Stimulated activated CD4-positive, alpha-beta T cell treated with anti-CD3 and anti-CD28 coated beads, Interleukin-2, amount 100 ng/mL, for 24 hours (primary cell): ENCODE results near the gene NFAT5.
"Not testable (repeated sequence)": the region's sequence is repeated elsewhere in the genome, so short reads cannot be mapped to it uniquely, and the experiment has no call there.

Source experiments
- DNase-seq, 2 donors: peaks; one replicate each; pipeline ENCODE4 v3.0.0-alpha.2; 2020

The NFAT5 gene

DNA sequence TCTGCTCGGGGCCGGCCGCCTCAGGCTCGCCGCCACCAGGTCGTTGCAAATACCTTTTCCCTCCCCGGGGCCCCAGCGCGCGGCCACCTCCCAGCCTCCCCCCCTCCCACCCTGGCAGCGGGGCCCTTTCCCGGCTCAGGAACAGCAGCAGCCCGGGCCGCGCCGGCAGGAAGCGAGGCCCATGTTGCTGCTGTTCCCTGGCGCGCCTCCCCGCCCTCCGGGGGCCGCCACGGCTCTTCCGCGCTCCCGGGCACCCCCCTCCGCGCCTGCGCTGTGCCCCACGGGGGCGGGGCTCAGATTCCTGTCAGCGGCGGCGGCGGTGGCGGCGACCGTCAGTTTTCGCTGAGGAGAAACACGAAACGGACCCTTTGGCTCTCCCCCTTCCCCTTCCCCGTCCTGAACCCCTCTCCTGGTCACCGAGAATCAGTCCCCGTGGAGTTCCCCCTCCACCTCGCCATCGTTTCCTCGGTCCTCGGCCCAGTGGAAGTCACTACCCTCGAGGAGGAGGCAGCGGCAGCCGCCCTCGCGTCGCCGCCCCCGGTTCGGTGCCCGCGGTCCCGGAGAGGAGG is at the start of gene NFAT5:
NFAT5 (plus strand) TSS at position 296 of the 569 bp plus-strand sequence. CDS start 336 bp downstream, outside the sequence.
- peak; percentile 87 to 92 for DNase-seq

DNA sequence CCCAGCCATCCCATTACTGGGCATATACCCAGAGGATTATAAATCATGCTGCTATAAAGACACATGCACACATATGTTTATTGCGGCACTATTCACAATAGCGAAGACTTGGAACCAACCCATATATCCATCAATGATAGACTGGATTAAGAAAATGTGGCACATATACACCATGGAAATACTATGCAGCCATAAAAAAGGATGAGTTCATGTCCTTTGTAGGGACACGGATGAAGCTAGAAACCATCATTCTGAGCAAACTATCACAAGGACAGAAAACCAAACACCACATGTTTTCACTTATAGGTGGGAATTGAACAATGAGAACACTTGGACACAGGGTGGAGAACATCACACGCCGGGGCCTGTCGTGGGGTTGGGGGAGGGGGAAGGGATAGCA is 47.9 kb upstream of the NFAT5 start:
- not testable (repeated sequence) for DNase-seq

- DNase-seq: no peak
These were observed 45.4 kb upstream of the NFAT5 start for GRCh38 chr16:69520413-69520799.

GRCh38 chr16:69520800-69521602 is 44.8 kb upstream of the NFAT5 start:
- DNase-seq: peak in 1 of 2 donors; percentile 32

DNA sequence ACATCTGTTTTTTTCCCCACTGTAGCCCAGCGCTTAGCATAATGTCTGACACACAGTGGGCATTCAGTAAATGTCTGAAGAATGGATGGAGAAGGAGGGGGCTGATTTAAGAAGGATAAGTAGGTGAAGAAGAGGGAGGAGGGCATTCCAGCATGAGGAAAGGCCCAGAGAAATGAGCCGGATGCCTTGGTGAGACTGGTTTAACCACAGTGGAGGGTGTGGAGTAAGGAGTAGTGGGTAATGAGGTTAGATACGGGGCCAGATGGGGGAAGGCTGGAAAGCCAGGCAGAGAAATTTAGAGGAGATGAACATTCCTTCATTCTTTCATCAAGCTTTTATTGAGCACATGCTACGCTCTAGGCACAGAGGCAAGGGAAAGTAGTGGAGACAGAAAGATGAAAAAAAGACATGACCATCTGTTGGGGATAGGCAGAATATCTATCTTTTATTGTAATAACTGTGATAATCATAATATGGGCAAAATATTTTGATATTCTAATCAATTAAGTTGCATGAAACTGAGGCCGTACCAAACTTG is 43.7 kb upstream of the NFAT5 start:
- DNase-seq: no peak

GRCh38 chr16:69522732-69523404 is 42.9 kb upstream of the NFAT5 start:
- peak in 1 of 2 donors; percentile 10 for DNase-seq

- DNase-seq: no peak
These were observed 42.0 kb upstream of the NFAT5 start for GRCh38 chr16:69523566-69524305.

- no peak for DNase-seq
These were observed 38.7 kb upstream of the NFAT5 start for GRCh38 chr16:69526831-69527655.

DNA sequence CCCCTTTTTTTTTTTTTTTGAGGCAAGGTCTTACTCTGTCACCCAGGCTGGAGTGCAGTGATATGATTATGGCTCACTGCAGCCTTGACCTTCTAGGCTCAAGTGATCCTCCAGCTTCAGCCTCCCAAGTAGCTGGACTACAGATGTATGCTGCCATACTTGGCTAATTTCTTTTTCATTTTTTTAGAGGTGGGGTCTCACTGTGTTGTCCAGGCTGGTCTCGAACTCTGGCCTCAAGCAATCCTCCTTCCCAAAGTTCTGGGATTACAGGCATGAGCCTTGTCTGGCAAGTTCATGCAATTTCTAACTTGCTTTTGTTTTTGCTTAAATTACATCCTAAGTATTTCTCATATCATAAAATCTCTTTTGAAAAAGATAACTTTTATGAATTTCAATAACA is 33.8 kb upstream of the NFAT5 start:
- DNase-seq: no peak

DNA sequence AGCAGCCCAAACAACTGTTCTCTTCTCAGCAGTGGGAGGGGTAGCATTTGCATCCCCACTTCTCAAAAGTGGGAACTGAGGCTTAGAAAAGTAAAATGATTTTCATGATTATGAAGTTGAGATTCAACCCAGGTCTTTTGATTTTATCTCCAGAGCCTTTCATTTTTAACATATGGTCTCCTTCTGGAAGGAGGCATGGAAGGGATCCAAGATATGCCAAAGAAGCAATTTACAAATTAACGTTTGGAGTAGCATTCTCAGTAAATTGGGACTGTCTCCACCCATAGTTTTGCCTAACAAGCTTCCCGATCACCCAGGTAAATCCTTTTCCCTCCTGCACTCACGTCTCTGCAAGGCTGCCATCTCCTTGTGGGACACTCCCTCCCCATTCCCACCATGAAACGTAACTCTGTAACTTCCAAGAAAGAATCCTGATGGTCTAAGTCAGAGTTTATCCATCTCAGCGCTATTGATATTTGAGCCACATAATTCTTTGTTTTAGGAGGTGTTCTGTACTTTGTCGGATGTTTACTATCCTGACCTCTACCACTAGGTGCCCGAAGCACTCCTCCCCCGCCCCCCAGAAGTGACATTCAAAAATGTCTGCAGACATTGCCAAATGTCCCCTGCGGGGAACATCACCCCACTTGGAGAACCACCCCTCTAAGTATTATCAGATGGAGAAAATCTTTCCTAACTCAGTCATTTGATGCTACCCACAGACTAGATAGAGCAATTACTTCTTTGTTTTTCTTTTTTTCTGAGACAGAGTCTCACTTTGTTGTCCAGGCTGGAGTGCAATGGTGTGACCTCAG is 32.9 kb upstream of the NFAT5 start:
- DNase-seq: no peak

DNA sequence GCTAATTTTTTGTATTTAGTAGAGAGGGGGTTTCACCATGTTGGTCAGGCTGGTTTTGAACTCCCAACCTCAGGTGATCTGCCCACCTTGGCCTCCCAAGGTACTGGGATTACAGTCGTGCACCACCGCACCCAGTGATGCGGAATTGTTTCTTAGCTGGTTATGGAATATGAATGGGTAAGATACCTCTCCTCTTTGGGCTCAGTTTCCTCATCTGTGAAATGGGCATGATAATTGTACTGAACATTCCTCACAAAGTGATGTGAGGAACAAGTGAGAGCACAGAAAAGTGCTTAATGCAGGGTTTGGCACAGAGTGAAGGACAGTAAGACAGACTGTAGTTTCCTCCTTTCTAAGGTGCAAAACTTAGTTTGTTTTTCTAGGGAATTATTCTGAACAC is 31.0 kb upstream of the NFAT5 start:
- DNase-seq: no peak

DNA sequence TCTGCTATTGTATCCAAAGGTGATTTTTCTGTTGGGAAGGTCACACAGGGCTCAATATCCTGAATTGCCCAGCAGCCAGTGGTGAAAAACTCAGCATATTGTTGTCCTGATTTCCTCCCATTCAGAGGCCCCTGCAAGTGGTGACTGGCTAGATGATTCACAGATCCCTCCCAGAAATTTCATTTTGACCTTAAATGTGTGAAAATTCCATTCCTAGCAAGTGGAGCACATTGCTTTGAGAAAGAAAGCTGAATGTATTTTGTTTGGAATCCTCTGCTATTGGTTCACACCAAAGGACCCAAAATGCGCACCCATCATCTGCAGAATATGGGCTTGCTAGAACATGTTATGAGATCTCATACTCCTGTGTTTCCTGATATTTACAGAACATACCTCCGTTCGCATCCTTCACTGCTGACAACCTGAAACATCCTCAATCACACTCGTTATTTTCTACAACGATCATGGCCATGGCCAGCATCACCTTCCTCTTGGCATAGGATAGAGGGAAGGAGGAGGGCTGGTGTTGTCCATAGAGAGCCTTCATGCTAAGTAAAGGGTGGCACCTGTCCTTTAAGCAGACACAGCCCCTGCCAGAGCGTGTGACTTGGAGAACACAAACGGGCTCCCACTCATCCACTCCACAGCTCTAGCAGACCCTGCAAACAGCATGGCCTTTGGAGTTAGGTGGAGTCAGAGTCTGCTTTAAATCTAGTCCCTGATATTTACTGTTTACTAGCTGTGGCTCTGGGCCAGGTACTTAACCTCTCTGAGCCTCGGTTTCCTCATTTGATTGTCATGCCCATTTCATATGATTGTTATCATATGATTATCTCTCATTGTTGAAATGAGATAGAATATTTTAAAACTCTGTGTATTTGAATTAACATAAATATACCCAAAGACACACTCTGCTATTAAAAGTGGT is 30.4 kb upstream of the NFAT5 start:
- no peak for DNase-seq

DNA sequence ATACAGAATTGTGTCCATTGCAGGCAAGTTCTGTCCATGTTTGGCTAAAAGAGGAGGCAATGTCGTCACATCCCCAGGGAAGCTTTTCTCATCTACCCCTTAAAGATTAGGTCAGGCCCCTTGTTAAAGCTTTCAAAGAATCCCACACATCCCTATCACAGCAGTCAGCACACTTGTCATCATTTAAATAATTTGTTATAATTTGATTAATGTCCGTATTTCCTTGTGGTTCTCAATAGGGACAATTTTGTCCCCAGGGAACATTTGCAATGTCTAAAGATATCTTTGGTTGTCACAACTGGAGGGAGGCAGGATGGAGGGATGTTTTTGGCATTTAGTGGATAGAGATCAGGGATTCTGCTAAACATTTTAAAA is 28.1 kb upstream of the NFAT5 start:
- DNase-seq: no peak

DNA sequence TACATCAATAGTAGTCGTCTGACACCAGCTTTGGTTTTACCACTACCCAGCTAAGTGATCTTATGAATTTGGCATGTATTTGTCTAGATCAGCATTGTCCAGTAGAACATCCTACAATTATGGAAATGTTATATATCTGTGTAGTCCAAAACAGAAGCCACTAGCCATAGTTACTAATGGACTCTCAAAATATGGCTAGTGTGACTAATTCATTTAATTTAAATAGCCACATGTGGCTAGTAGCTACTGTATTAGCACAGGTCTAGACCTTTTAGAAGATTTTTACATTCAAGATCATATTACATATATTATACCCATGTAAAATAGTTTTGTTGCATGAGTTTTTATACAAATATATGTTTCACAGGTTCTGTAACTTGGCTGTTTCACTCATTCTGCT is 27.0 kb upstream of the NFAT5 start:
- DNase-seq: no peak

- DNase-seq: no peak
These were observed 22.8 kb upstream of the NFAT5 start for GRCh38 chr16:69542974-69543373.

- no peak for DNase-seq
These were observed 21.7 kb upstream of the NFAT5 start for GRCh38 chr16:69544088-69544487.

- not testable (repeated sequence) for DNase-seq
These were observed 19.1 kb upstream of the NFAT5 start for GRCh38 chr16:69546663-69547062.

DNA sequence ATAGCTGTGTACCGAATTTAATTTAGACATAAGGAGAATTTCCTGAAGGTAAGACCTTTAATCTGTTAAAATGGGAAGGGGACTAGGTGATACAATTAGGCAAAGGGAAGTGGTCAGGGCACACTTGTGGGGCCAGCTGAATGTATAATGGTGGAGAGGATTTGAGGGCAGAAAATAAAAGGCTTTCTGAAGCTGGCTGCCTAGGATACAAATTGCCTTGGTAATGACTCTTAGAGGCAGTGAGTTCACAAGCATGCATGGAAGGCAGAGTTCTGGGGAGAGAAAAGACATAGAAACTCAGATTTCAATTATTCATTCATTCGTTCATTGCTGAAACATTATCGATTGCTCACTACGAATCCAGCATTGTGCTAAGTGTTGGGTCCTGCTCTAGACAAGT is 12.4 kb upstream of the NFAT5 start:
- DNase-seq: no peak

DNA sequence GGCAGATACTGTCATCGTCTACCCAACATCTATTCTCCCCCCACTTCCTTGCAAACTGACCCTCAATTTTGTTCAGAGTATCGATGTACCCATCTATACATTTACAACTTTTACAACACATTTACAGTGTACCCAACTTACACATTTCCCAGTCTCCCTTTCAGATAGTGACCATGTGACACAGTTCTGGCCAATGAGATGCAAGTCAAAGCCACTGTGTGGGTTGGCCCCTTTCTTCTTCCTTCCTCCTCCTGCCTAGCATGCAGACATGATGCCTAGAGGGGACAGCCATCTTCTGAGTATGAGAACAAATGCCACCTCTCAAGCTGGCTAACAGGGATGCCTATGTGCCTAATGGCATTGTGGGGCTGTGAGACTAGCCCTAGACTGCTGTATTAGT is 11.3 kb upstream of the NFAT5 start:
- no peak for DNase-seq

- DNase-seq: no peak
These were observed 10.3 kb upstream of the NFAT5 start for GRCh38 chr16:69555437-69555836.
